ENCODE results near the gene RUNX2.

GRCh38 chr6:45531999-45532595 is 204.0 kb downstream of the RUNX2 start:
- TF ChIP-seq TCF12 (IDR thresholded peaks at IDR 0.05) (no peak), CTCF (IDR thresholded peaks at IDR 0.05) (no peak), YY1 (IDR thresholded peaks at IDR 0.05; ENCODE audit: low read depth) (no peak), GATA2 (CRISPR knock-in tag; IDR thresholded peaks at IDR 0.05) (no peak), RAD21 (IDR thresholded peaks at IDR 0.05; ENCODE audit: low read length) (no peak), ELF1 (IDR thresholded peaks at IDR 0.05) (no peak), TAF1 (IDR thresholded peaks at IDR 0.05; ENCODE audit: borderline replicate concordance, low read depth, low read length) (no peak)
